Measurements from ENCODE around the gene PCSK4.

The PCSK4 gene

GRCh38 chr19:1488282-1488601 is 1.9 kb downstream of the PCSK4 start:
- H3K9me3 ChIP-seq, result no peaks in the 10 kb centered on the region
- DNase-seq, result no peak
- H3K4me1 ChIP-seq, result peaks cover 0 to 21% (median 16%) of the 10 kb centered on the region in 4 donors
- H3K36me3 ChIP-seq, result no peaks in the 10 kb centered on the region
- no peak overlapping the region for H3K4me3 ChIP-seq
- no peak for TF ChIP-seq CTCF (IDR thresholded peaks at IDR 0.05)
- intact Hi-C loops (cut with DNase I; ENCODE audit: low total_unique reads), result no loop called here
- no peak overlapping the region for H3K27ac ChIP-seq
- H3K27me3 ChIP-seq, result peaks cover 0 to 22% of the 10 kb centered on the region in 2 donors

GRCh38 chr19:1487576-1488281 is 2.4 kb downstream of the PCSK4 start:
- peaks cover 0 to 17% of the 10 kb centered on the region in 2 donors for H3K27me3 ChIP-seq
- TF ChIP-seq CTCF (IDR thresholded peaks at IDR 0.05), result no peak
- no peak for DNase-seq
- H3K4me3 ChIP-seq, result no peak overlapping the region
- no peak overlapping the region for H3K27ac ChIP-seq
- H3K4me1 ChIP-seq, result peaks cover 0 to 21% (median 16%) of the 10 kb centered on the region in 4 donors
- no peaks in the 10 kb centered on the region for H3K9me3 ChIP-seq
- intact Hi-C loops (cut with DNase I; ENCODE audit: low total_unique reads), result no loop called here
- no peaks in the 10 kb centered on the region for H3K36me3 ChIP-seq

- no peak overlapping the region for H3K4me3 ChIP-seq
- peaks cover 0 to 18% of the 10 kb centered on the region in 2 donors for H3K27me3 ChIP-seq
- peaks cover 0 to 21% (median 16%) of the 10 kb centered on the region in 4 donors for H3K4me1 ChIP-seq
- H3K36me3 ChIP-seq, result no peaks in the 10 kb centered on the region
- H3K27ac ChIP-seq, result no peak overlapping the region
- no peak for DNase-seq
- intact Hi-C loops (cut with DNase I; ENCODE audit: low total_unique reads), result no loop called here
- no peaks in the 10 kb centered on the region for H3K9me3 ChIP-seq
- TF ChIP-seq CTCF (IDR thresholded peaks at IDR 0.05), result no peak
Observed at GRCh38 chr19:1486720-1487575, 3.2 kb downstream of the PCSK4 start.

- Histone ChIP-seq H3K27me3 (peaks cover 0 to 9% of the 10 kb centered on the region in 2 donors), H3K4me1 (peaks cover 0 to 8% (median 5%) of the 10 kb centered on the region in 4 donors), H3K4me3 (no peak overlapping the region), H3K9me3 (no peaks in the 10 kb centered on the region), H3K36me3 (no peaks in the 10 kb centered on the region), H3K27ac (no peak overlapping the region)
- TF ChIP-seq CTCF (IDR thresholded peaks at IDR 0.05), result no peak
- intact Hi-C loops (cut with DNase I; ENCODE audit: low total_unique reads), result no loop called here
- DNase-seq, result no peak
Observed at GRCh38 chr19:1483979-1484428, 6.1 kb downstream of the PCSK4 start.

GRCh38 chr19:1483131-1483978 is 6.8 kb downstream of the PCSK4 start:
- intact Hi-C loops (cut with DNase I; ENCODE audit: low total_unique reads), result no loop called here
- DNase-seq, result no peak
- no peak for TF ChIP-seq CTCF (IDR thresholded peaks at IDR 0.05)

More at GRCh38 chr19:1483131-1483978, 6.8 kb downstream of the PCSK4 start:
- Histone ChIP-seq H3K27ac (no peak overlapping the region), H3K36me3 (no peaks in the 10 kb centered on the region), H3K9me3 (no peaks in the 10 kb centered on the region), H3K27me3 (peaks cover 0 to 9% of the 10 kb centered on the region in 2 donors), H3K4me1 (peaks cover 0 to 12% (median 9%) of the 10 kb centered on the region in 4 donors), H3K4me3 (no peak overlapping the region)

All from tibial artery (tissue), 4 donors.